Breast epithelium (tissue), 4 donors: ENCODE results near the gene TYMP. TPM values are rescaled to one million over a fixed set of nuclear protein-coding genes. Genes with fewer than 3 reads are reported as not detected.

Experiments
- DNase-seq, 2 donors: peaks; one replicate each; pipeline ENCODE4 v3.0.0-alpha.2; 2019; ENCODE audit warnings: low spot score in 2 of 2
- H3K27ac ChIP-seq, 2 donors: fragments of 200-600 bp; sonication (generic) in 1 of 2; one replicate each; pipeline ENCODE4 v1.5.1; 2016 to 2019; ENCODE audit warnings: mild to moderate bottlenecking in 1 of 2
- H3K27me3 ChIP-seq, 2 donors: fragments of 200-600 bp; sonication (generic) in 1 of 2; one replicate each; pipeline versions ENCODE4 v1.5.1 to v1.6.0; 2017 to 2019; ENCODE audit warnings: control low read depth in 1 of 2, mild to moderate bottlenecking in 1 of 2
- H3K36me3 ChIP-seq: fragments of 200-600 bp; one replicate; pipeline ENCODE4 v1.5.1; 2019
- H3K4me1 ChIP-seq, 2 donors: fragments of 200-600 bp; sonication (generic); one replicate each; pipeline ENCODE4 v1.5.1; 2016 to 2019; ENCODE audit warnings: control low read depth in 1 of 2
- H3K4me3 ChIP-seq, 3 donors: fragments of 200-600 bp; sonication (generic); 1 replicate in 2 of 3; 2 replicates in 1 of 3; pipeline ENCODE4 v1.5.1; 2016 to 2019; ENCODE audit warnings: mild to moderate bottlenecking in 3 of 3, moderate library complexity in 2 of 3
- H3K9me3 ChIP-seq, 2 donors: fragments of 200-600 bp; sonication (generic) in 1 of 2; one replicate each; pipeline ENCODE4 v1.5.1; 2016 to 2019; ENCODE audit warnings: control low read depth in 1 of 2
- POLR2A ChIP-seq: fragments of 450-650 bp; IDR thresholded peaks from one replicate; pipeline ENCODE4 v1.6.1; 2016; ENCODE audit warnings: antibody characterized with exemption, mild to moderate bottlenecking, moderate library complexity
- POLR2AphosphoS5 ChIP-seq, 3 donors: sonication (generic); formaldehyde crosslinking; IDR thresholded peaks; one replicate each; pipeline ENCODE4 v1.6.1; 2017; ENCODE audit warnings: antibody characterized with exemption in 3 of 3
- intact Hi-C: fragments of 100-400 bp; cut with DNase I; formaldehyde crosslinking; loops from one replicate; pipeline ENCODE4 v1.15.1; 2023; ENCODE audit warnings: low total_unique reads
- total RNA-seq, 3 donors: library from RNA; depleted of rRNA; stranded (reverse); fragments of >200 nt; gene quantifications; one replicate each; pipeline ENCODE4 v1.1.0, GENCODE V29; 2016
- TF ChIP-seq, protein P1 (sequence below), 3 donors: fragments of 450-650 bp; IDR thresholded peaks; one replicate each; pipeline ENCODE4 v1.5.1; 2016 to 2017; ENCODE audit warnings: antibody characterized with exemption in 3 of 3, mild to moderate bottlenecking in 3 of 3, moderate library complexity in 3 of 3

Gene TYMP
- total RNA-seq, 3 donors from 2014 or later = 44.6 to 115 (median 82.9) TPM

DNA sequence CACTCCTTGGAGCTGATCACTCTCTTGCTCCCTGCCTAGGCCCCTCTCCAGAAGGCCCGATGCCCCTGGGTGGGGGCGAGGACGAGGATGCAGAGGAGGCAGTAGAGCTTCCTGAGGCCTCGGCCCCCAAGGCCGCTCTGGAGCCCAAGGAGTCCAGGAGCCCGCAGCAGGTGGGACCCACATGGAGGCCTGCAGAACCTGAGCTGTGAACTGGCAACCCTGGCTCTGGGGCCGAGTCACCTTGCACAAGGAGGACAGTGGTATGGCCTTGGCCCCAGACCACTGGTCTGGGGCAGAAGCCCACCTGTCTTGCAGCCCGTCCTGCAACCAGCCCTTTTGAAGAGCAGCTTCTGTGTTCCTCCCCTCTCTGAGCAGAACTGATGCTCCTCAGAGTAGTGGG lies 10.7 kb downstream of the TYMP start:
- no peak for DNase-seq
- Histone ChIP-seq H3K4me3 (no peak overlapping the region), H3K4me1 (peaks cover 1 to 2% of the 10 kb centered on the region in 2 donors), H3K9me3 (no peaks in the 10 kb centered on the region), H3K27ac (no peak overlapping the region), H3K36me3 (peaks cover 13% of the 10 kb centered on the region), H3K27me3 (no peaks in the 10 kb centered on the region)
- intact Hi-C loops = no loop called here
- TF ChIP-seq, protein P1, sequence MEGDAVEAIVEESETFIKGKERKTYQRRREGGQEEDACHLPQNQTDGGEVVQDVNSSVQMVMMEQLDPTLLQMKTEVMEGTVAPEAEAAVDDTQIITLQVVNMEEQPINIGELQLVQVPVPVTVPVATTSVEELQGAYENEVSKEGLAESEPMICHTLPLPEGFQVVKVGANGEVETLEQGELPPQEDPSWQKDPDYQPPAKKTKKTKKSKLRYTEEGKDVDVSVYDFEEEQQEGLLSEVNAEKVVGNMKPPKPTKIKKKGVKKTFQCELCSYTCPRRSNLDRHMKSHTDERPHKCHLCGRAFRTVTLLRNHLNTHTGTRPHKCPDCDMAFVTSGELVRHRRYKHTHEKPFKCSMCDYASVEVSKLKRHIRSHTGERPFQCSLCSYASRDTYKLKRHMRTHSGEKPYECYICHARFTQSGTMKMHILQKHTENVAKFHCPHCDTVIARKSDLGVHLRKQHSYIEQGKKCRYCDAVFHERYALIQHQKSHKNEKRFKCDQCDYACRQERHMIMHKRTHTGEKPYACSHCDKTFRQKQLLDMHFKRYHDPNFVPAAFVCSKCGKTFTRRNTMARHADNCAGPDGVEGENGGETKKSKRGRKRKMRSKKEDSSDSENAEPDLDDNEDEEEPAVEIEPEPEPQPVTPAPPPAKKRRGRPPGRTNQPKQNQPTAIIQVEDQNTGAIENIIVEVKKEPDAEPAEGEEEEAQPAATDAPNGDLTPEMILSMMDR (IDR thresholded peaks at IDR 0.05) = no peak
- TF ChIP-seq POLR2A = no peak
- TF ChIP-seq POLR2AphosphoS5 (IDR thresholded peaks at IDR 0.05) = no peak

DNA sequence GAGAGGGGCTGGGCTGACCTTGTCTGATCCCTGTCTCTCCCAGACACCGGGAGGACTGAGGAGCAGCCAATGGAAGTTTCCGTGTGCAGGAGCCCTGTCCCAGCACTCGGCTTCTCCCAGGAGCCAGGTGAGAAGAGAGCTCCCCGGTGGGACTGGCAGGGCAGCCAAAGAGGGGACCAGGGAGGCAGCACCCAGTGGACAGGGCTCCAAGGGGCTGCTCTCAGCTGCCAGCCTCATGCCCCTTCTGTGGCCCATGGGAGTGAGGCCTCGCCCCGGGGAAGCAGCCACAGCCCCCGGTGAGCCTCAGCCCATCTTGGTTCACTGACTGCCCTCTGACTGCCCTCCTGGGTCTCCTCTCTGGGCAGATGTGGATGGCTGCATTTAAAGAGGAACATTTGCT lies 11.2 kb downstream of the TYMP start:
- H3K36me3 ChIP-seq = peaks cover 13% of the 10 kb centered on the region

DNA sequence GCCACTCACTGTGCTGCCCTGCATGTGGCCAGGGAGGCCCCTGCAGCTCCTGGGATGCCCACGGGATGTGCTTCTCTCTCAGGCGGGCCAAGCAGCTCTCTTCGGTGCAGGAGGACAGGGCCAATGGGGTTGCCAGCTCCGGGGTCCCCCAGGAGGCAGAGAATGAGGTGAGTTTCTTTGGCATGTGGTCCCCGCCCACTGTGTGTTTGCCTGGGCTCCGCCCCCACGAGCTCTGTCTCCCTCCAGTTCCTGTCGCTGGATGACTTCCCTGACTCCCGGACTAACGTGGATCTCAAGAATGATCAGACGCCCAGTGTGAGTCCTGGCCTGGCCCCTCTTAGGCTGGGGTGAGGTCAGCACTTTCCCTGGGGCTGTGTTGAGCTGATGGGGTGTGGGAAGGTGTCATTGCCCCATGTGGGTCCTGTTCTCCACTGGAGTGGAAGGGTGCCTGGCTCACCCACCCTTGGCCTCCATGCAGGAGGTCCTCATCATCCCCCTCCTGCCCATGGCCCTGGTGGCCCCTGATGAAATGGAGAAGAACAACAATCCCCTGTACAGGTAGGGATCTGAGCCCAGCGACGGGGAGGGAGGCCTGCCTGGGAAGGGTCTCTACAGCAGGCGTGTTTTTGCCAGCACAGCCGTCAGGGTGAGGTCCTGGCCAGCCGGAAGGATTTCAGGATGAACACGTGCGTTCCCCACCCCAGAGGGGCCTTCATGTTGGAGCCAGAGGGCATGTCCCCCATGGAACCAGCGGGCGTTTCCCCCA lies 12.1 kb downstream of the TYMP start:
- TF ChIP-seq, protein P1 (IDR thresholded peaks at IDR 0.05) = no peak
- TF ChIP-seq POLR2A = no peak
- no peak for TF ChIP-seq POLR2AphosphoS5 (IDR thresholded peaks at IDR 0.05)
- no peaks in the 10 kb centered on the region for H3K27me3 ChIP-seq
- H3K4me3 ChIP-seq = no peak overlapping the region
- H3K36me3 ChIP-seq = peaks cover 7% of the 10 kb centered on the region
- H3K27ac ChIP-seq = no peak overlapping the region
- intact Hi-C loops = no loop called here
- DNase-seq = no peak
- no peaks in the 10 kb centered on the region for H3K4me1 ChIP-seq
- H3K9me3 ChIP-seq = no peaks in the 10 kb centered on the region

More for the DNA sequence above, 11.2 kb downstream of the TYMP start:
- Histone ChIP-seq H3K9me3 (no peaks in the 10 kb centered on the region), H3K27ac (no peak overlapping the region), H3K4me3 (no peak overlapping the region), H3K27me3 (no peaks in the 10 kb centered on the region), H3K4me1 (no peaks in the 10 kb centered on the region)
- intact Hi-C loops = no loop called here
- TF ChIP-seq, protein P1 (IDR thresholded peaks at IDR 0.05) = no peak
- no peak for TF ChIP-seq POLR2A
- TF ChIP-seq POLR2AphosphoS5 (IDR thresholded peaks at IDR 0.05) = no peak
- no peak for DNase-seq

DNA sequence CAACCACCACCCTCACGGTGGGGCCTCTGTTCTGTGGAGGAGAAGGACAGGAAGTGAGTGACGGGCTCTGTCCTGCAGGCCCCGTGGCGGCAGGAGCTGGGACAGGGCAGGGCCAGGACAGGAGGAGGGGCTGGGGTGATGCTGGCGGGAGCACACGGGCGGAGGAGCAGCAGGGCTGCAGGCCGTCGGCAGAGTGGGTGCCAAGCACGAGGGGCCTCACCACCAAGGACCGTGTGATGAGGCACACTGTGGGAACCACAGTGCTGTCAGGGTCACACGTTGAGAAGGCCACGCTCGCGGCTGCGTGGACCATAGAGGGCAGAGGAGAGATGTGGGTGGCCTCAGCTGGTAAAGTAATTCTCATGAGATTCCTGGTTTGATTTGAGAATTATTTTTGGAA lies 12.9 kb downstream of the TYMP start:
- no peaks in the 10 kb centered on the region for H3K27me3 ChIP-seq
- TF ChIP-seq POLR2A = no peak
- intact Hi-C loops = no loop called here
- peaks cover 1% of the 10 kb centered on the region for H3K36me3 ChIP-seq
- H3K4me3 ChIP-seq = no peak overlapping the region
- no peak for DNase-seq
- no peaks in the 10 kb centered on the region for H3K4me1 ChIP-seq
- H3K27ac ChIP-seq = no peak overlapping the region
- no peaks in the 10 kb centered on the region for H3K9me3 ChIP-seq

DNA sequence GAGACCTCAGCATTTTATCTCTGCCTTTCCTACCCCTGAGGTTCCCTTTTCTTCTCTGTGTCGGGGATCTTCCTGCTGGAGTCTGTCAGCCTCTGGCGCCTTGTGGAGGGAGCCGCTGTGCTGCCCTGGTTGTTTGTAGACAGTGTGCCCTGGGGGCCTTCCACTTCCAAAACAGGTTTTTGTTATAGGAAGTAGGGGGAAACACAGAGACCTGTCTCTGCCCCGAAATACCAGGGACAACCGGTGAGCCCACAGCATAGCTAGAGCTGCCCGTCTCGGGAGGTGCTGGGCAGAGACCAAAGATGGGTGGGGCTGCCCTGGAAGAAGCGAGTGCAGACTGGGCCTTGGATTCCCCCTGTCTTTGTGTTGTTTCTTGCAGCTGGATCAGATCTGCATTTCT lies 13.7 kb downstream of the TYMP start:
- TF ChIP-seq POLR2AphosphoS5 (IDR thresholded peaks at IDR 0.05) = no peak
- TF ChIP-seq, protein P1 (IDR thresholded peaks at IDR 0.05) = no peak
- no peak for TF ChIP-seq POLR2A
- intact Hi-C loops = no loop called here
- H3K9me3 ChIP-seq = no peaks in the 10 kb centered on the region
- no peak for DNase-seq
- no peaks in the 10 kb centered on the region for H3K4me1 ChIP-seq
- H3K27ac ChIP-seq = no peak overlapping the region
- H3K36me3 ChIP-seq = no peaks in the 10 kb centered on the region
- no peaks in the 10 kb centered on the region for H3K27me3 ChIP-seq
- no peak overlapping the region for H3K4me3 ChIP-seq
